Testis (tissue), 3 donors: ENCODE results near the gene RPL10. TPM values are rescaled to one million over a fixed set of nuclear protein-coding genes. Genes with fewer than 3 reads are reported as not detected.

Source experiments
- DNase-seq: peaks from one replicate; pipeline ENCODE4 v3.0.0-alpha.2; 2019
- H3K27ac ChIP-seq, 2 donors: fragments of 200-600 bp; sonication (generic); one replicate each; pipeline ENCODE4 v1.5.1; 2019
- H3K27me3 ChIP-seq: fragments of 200-600 bp; sonication (generic); one replicate; pipeline ENCODE4 v1.5.1; 2019
- H3K36me3 ChIP-seq: fragments of 200-600 bp; sonication (generic); one replicate; pipeline ENCODE4 v1.5.1; 2017; ENCODE audit warnings: low read depth; ENCODE audit errors: missing control alignments
- H3K4me1 ChIP-seq: fragments of 200-600 bp; sonication (generic); one replicate; pipeline ENCODE4 v1.5.1; 2019
- H3K4me3 ChIP-seq, 2 donors: fragments of 200-600 bp; sonication (generic); one replicate each; pipeline ENCODE4 v1.5.1; 2017 to 2019
- H3K9me3 ChIP-seq: fragments of 200-600 bp; sonication (generic); one replicate; pipeline ENCODE4 v1.5.1; 2017
- POLR2A ChIP-seq: fragments of 450-650 bp; IDR thresholded peaks from one replicate; pipeline ENCODE4 v1.6.1; 2017; ENCODE audit warnings: antibody characterized with exemption, mild to moderate bottlenecking, moderate library complexity
- WGBS, 2 donors: methylation state at CpG; one replicate each; pipeline ENCODE4 v1.1.5; 2018; 5-methylcytosine and 5-hydroxymethylcytosine counted together
- intact Hi-C: fragments of 100-400 bp; cut with DNase I; formaldehyde crosslinking; loops from one replicate; pipeline ENCODE4 v1.15.1; 2023; ENCODE audit warnings: low total_unique reads
- polyA plus RNA-seq: library from polyadenylated mRNA; stranded (reverse); fragments of 350-450 nt; fragmentation: Illumina TruSeq; extraction: RNeasy Lipid Tissue Mini Kit (QIAGEN cat#74804); gene quantifications from one replicate; pipeline ENCODE4 v1.2.3, GENCODE V29; 2014; ENCODE audit warnings: low read depth, low replicate concordance; ENCODE audit not compliant: insufficient read depth
- total RNA-seq, 2 donors: library from RNA; depleted of rRNA; stranded (reverse); fragments of >200 nt; gene quantifications; one replicate each; pipeline ENCODE4 v1.2.3, GENCODE V29; 2016
- TF ChIP-seq, protein P1 (sequence below), 3 experiments: fragments of 450-650 bp in 2 of 3; fragments of 200-600 bp in 1 of 3; sonication (generic) in 1 of 3; IDR thresholded peaks; one replicate each; pipeline ENCODE4 v1.5.1; 2016 to 2019; ENCODE audit warnings: antibody characterized with exemption in 3 of 3, mild to moderate bottlenecking in 2 of 3, moderate library complexity in 1 of 3

Gene RPL10
- total and polyA plus RNA-seq, 3 donors from 2014 or later: 925 to 1,913 (median 1,423) TPM

DNA sequence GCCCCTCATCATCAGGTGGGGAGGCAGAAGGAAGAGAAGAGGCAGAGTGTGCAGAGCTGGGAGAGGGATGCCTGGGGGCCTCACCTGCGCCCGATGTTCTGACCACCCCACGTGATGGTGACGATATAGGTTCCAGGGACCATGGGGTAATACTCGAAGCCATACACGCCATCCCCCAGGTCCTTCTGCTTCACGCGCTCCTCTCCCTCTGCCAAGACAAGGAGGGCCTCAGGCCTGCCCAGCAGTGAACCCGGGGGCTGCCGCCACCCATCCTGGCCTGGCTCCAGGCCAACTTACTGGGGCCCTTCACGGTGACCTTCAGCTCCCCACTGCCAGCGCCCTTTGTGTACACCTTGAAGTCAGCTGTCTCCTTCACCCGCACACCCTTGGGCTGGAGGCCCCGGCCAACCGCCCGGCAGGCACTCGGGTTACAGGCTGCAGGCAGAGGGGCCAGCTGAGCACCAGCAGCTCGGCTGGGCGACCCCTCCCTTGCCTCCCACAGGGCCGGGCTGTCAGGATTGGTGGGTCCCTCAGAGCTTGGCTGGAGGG, 33.1 kb upstream of the RPL10 start:
- 51 to 70% methylated on average over 7 to 20 of the region's 20 CpGs for WGBS, 2 donors
- Histone ChIP-seq H3K4me3 (no peak overlapping the region), H3K27me3 (no peaks in the 10 kb centered on the region), H3K4me1 (peaks cover 5% of the 10 kb centered on the region), H3K9me3 (no peaks in the 10 kb centered on the region), H3K36me3 (no peaks in the 10 kb centered on the region), H3K27ac (no peak overlapping the region)
- intact Hi-C loops: no loop called here
- TF ChIP-seq, protein P1, sequence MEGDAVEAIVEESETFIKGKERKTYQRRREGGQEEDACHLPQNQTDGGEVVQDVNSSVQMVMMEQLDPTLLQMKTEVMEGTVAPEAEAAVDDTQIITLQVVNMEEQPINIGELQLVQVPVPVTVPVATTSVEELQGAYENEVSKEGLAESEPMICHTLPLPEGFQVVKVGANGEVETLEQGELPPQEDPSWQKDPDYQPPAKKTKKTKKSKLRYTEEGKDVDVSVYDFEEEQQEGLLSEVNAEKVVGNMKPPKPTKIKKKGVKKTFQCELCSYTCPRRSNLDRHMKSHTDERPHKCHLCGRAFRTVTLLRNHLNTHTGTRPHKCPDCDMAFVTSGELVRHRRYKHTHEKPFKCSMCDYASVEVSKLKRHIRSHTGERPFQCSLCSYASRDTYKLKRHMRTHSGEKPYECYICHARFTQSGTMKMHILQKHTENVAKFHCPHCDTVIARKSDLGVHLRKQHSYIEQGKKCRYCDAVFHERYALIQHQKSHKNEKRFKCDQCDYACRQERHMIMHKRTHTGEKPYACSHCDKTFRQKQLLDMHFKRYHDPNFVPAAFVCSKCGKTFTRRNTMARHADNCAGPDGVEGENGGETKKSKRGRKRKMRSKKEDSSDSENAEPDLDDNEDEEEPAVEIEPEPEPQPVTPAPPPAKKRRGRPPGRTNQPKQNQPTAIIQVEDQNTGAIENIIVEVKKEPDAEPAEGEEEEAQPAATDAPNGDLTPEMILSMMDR (IDR thresholded peaks at IDR 0.05): no peak
- no peak for TF ChIP-seq POLR2A
- no peak for DNase-seq

GRCh38 chrX:154365997-154366665, 32.0 kb upstream of the RPL10 start:
- intact Hi-C loops: no loop called here
- H3K4me3 ChIP-seq: no peak overlapping the region
- H3K9me3 ChIP-seq: no peaks in the 10 kb centered on the region
- H3K4me1 ChIP-seq: peaks cover 5% of the 10 kb centered on the region
- no peaks in the 10 kb centered on the region for H3K27me3 ChIP-seq
- no peak for DNase-seq
- no peaks in the 10 kb centered on the region for H3K36me3 ChIP-seq
- peak overlapping the region in 1 of 2 donors; percentile 89 for H3K27ac ChIP-seq
- WGBS, 2 donors: 80% methylated on average over 18 of the region's 32 CpGs; no CpG with 5 or more reads in 1 of the 2 donors
- TF ChIP-seq, protein P1 (IDR thresholded peaks at IDR 0.05): no peak
- TF ChIP-seq POLR2A: no peak

DNA sequence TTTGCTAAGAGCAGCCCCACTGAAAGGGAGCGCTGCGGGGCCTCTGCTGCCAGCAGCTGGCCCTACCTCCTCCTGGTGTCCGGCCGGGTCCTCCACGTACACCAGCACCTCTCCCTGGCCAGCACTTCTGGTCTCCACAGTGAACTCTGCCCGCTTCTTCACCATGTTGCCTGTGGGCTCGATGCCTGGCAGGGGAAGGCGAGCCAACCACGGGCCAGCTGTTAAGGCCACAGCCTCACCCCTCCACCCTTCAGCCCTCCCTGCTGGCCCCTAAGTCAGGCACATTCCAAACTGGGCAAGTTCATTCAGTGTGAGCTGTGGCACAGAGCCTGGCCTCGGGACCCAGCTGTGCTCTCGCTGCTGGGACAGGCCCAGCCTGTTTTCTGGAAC, 31.5 kb upstream of the RPL10 start:
- TF ChIP-seq POLR2A: no peak
- TF ChIP-seq, protein P1 (IDR thresholded peaks at IDR 0.05): no peak
- Histone ChIP-seq H3K27ac (peak overlapping the region in 1 of 2 donors; percentile 89), H3K27me3 (no peaks in the 10 kb centered on the region), H3K9me3 (no peaks in the 10 kb centered on the region), H3K36me3 (no peaks in the 10 kb centered on the region), H3K4me3 (no peak overlapping the region), H3K4me1 (peaks cover 5% of the 10 kb centered on the region)
- no peak for DNase-seq
- 82 to 90% methylated on average over 2 to 6 of the region's 11 CpGs for WGBS, 2 donors
- intact Hi-C loops: no loop called here

DNA sequence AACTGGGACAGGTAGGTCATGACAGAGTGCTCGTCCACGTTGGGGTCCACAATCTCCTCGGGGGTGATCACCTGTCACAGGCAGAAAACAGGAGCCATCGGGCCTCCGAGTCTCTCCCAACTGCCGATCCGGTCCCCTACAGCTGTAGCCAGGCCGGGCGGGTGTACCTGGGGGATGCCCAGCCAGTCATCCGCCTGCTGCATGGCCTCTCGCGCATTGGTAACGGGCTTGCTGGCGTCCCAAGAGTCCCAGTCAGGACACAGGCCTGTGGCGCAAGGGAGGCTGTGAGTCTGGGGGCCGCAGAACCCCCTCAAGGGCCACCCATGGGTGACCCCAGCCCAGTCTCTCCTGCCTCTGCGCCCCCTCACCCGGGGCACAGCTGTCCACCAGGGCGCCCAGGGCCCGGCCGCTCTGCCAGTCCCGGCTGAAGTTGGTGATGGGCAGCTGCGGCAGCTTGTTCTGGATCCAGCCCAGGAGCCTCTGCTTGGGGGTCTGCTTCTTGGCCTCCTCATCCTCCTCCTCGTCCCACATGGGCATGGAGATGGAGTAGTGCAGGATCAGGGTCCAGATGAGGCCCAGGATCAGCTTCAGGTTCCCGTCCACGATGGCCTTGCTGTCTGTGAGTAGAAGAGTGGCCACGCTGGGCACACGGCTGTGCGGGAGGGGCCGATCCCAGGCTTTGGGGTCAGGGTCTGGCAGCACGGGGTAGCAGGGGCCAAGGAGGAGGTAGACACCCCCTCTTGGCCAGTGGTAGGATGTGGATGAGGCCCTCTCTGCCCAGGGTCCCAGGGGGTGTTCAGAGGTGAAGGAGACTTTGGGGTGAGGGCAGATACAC, 30.5 kb upstream of the RPL10 start:
- H3K36me3 ChIP-seq: no peaks in the 10 kb centered on the region
- TF ChIP-seq, protein P1 (IDR thresholded peaks at IDR 0.05): no peak
- no peak for TF ChIP-seq POLR2A

More for the DNA sequence above, 30.5 kb upstream of the RPL10 start:
- peak overlapping the region; percentile 88 to 89 for H3K27ac ChIP-seq
- H3K4me3 ChIP-seq: no peak overlapping the region
- DNase-seq: no peak
- no peaks in the 10 kb centered on the region for H3K27me3 ChIP-seq
- H3K4me1 ChIP-seq: peaks cover 5% of the 10 kb centered on the region
- no peaks in the 10 kb centered on the region for H3K9me3 ChIP-seq
- intact Hi-C loops: no loop called here
- 55 to 100% methylated on average over 1 to 17 of the region's 31 CpGs for WGBS, 2 donors
